ENCODE measurements around the gene NT5DC2.
"Not testable (repeated sequence)": the region's sequence is repeated elsewhere in the genome, so short reads cannot be mapped to it uniquely, and the experiment has no call there.

The NT5DC2 gene

GRCh38 chr3:52531860-52532516 is 1.7 kb downstream of the NT5DC2 start:
- H3K9me3 Mint-ChIP-seq (ENCODE audit: low read depth) = no peaks in the 10 kb centered on the region
- no peaks in the 10 kb centered on the region for H3K27me3 Mint-ChIP-seq
- H3K27ac Mint-ChIP-seq = no peak overlapping the region

GRCh38 chr3:52530918-52531826 is 2.5 kb downstream of the NT5DC2 start:
- Mint-ChIP-seq H3K36me3 (no peaks in the 10 kb centered on the region), H3K4me1 (ENCODE audit: low read depth) (peaks cover 14% of the 10 kb centered on the region), H3K27ac (no peak overlapping the region), H3K4me3 (no peak overlapping the region), H3K27me3 (no peaks in the 10 kb centered on the region), H3K9me3 (ENCODE audit: low read depth) (no peaks in the 10 kb centered on the region)

More at GRCh38 chr3:52531860-52532516, 1.7 kb downstream of the NT5DC2 start:
- H3K4me3 Mint-ChIP-seq = peak overlapping the region; percentile 82
- H3K4me1 Mint-ChIP-seq (ENCODE audit: low read depth) = peaks cover 17% of the 10 kb centered on the region
- no peaks in the 10 kb centered on the region for H3K36me3 Mint-ChIP-seq

GRCh38 chr3:52529376-52530333 is 4.0 kb downstream of the NT5DC2 start:
- peaks cover 6% of the 10 kb centered on the region for H3K4me1 Mint-ChIP-seq (ENCODE audit: low read depth)
- H3K27me3 Mint-ChIP-seq = no peaks in the 10 kb centered on the region

GRCh38 chr3:52528586-52529375 is 4.9 kb downstream of the NT5DC2 start:
- Mint-ChIP-seq H3K9me3 (ENCODE audit: low read depth) (no peaks in the 10 kb centered on the region), H3K27ac (no peak overlapping the region), H3K4me1 (ENCODE audit: low read depth) (peaks cover 4% of the 10 kb centered on the region), H3K4me3 (no peak overlapping the region), H3K27me3 (no peaks in the 10 kb centered on the region), H3K36me3 (no peaks in the 10 kb centered on the region)

More at GRCh38 chr3:52529376-52530333, 4.0 kb downstream of the NT5DC2 start:
- Mint-ChIP-seq H3K27ac (no peak overlapping the region), H3K4me3 (no peak overlapping the region), H3K9me3 (ENCODE audit: low read depth) (no peaks in the 10 kb centered on the region), H3K36me3 (no peaks in the 10 kb centered on the region)

GRCh38 chr3:52527732-52528585 is 5.7 kb downstream of the NT5DC2 start:
- H3K36me3 Mint-ChIP-seq = no peaks in the 10 kb centered on the region
- peaks cover 4% of the 10 kb centered on the region for H3K4me1 Mint-ChIP-seq (ENCODE audit: low read depth)
- no peak overlapping the region for H3K4me3 Mint-ChIP-seq
- no peaks in the 10 kb centered on the region for H3K27me3 Mint-ChIP-seq
- H3K9me3 Mint-ChIP-seq (ENCODE audit: low read depth) = no peaks in the 10 kb centered on the region
- no peak overlapping the region for H3K27ac Mint-ChIP-seq

- Mint-ChIP-seq H3K4me1 (ENCODE audit: low read depth) (no peaks in the 10 kb centered on the region), H3K36me3 (no peaks in the 10 kb centered on the region), H3K27me3 (no peaks in the 10 kb centered on the region), H3K9me3 (ENCODE audit: low read depth) (no peaks in the 10 kb centered on the region), H3K4me3 (no peak overlapping the region), H3K27ac (no peak overlapping the region)
These were observed 6.5 kb downstream of the NT5DC2 start for GRCh38 chr3:52527039-52527731.

- H3K9me3 Mint-ChIP-seq (ENCODE audit: low read depth); H3K27me3 Mint-ChIP-seq; H3K4me1 Mint-ChIP-seq (ENCODE audit: low read depth); H3K4me3 Mint-ChIP-seq; H3K36me3 Mint-ChIP-seq; H3K27ac Mint-ChIP-seq: not testable (repeated sequence)
These were observed 7.0 kb downstream of the NT5DC2 start for GRCh38 chr3:52526671-52527038.

- Mint-ChIP-seq H3K4me1 (ENCODE audit: low read depth) (no peaks in the 10 kb centered on the region), H3K36me3 (no peaks in the 10 kb centered on the region), H3K27ac (no peak overlapping the region)
These were observed 7.7 kb downstream of the NT5DC2 start for GRCh38 chr3:52525680-52526561.

GRCh38 chr3:52524752-52525679 is 8.6 kb downstream of the NT5DC2 start:
- no peak overlapping the region for H3K4me3 Mint-ChIP-seq
- H3K36me3 Mint-ChIP-seq = no peaks in the 10 kb centered on the region
- no peaks in the 10 kb centered on the region for H3K27me3 Mint-ChIP-seq
- no peak overlapping the region for H3K27ac Mint-ChIP-seq
- H3K4me1 Mint-ChIP-seq (ENCODE audit: low read depth) = no peaks in the 10 kb centered on the region
- H3K9me3 Mint-ChIP-seq (ENCODE audit: low read depth) = no peaks in the 10 kb centered on the region

More at GRCh38 chr3:52525680-52526561, 7.7 kb downstream of the NT5DC2 start:
- Mint-ChIP-seq H3K4me3 (no peak overlapping the region), H3K9me3 (ENCODE audit: low read depth) (no peaks in the 10 kb centered on the region), H3K27me3 (no peaks in the 10 kb centered on the region)

GRCh38 chr3:52524258-52524751 is 9.4 kb downstream of the NT5DC2 start:
- no peak overlapping the region for H3K27ac Mint-ChIP-seq
- no peaks in the 10 kb centered on the region for H3K9me3 Mint-ChIP-seq (ENCODE audit: low read depth)
- H3K4me3 Mint-ChIP-seq = no peak overlapping the region
- H3K27me3 Mint-ChIP-seq = no peaks in the 10 kb centered on the region
- H3K4me1 Mint-ChIP-seq (ENCODE audit: low read depth) = no peaks in the 10 kb centered on the region
- no peaks in the 10 kb centered on the region for H3K36me3 Mint-ChIP-seq

- H3K9me3 Mint-ChIP-seq (ENCODE audit: low read depth) = no peaks in the 10 kb centered on the region
- H3K4me3 Mint-ChIP-seq = no peak overlapping the region
- no peak overlapping the region for H3K27ac Mint-ChIP-seq
- H3K27me3 Mint-ChIP-seq = no peaks in the 10 kb centered on the region
- no peaks in the 10 kb centered on the region for H3K4me1 Mint-ChIP-seq (ENCODE audit: low read depth)
- H3K36me3 Mint-ChIP-seq = no peaks in the 10 kb centered on the region
These were observed 10.0 kb downstream of the NT5DC2 start for GRCh38 chr3:52523386-52524257.

All from activated naive CD8-positive, alpha-beta T cell (primary cell).